ENCODE data around the gene KRAS.

DNA sequence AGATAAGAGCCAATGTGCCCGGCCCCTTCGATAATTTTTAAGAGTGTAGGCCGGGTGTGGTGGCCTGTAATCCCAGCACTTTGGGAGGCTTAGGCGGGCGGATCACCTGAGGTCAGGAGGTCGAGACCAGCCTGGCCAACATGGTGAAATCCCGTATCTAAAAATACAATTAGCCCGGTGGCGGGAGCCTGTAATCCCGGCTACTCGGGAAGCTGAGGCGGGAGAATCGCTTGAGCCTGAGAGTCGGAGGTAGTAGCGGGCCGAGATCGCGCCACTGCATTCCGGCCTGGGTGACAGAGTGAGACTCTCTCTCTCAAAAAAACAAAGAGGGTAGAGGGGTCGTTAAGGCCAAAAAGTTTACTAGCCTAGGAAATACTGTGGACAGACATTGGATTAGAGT lies 2.6 kb downstream of the KRAS start:
- TF ChIP-seq, protein P1, sequence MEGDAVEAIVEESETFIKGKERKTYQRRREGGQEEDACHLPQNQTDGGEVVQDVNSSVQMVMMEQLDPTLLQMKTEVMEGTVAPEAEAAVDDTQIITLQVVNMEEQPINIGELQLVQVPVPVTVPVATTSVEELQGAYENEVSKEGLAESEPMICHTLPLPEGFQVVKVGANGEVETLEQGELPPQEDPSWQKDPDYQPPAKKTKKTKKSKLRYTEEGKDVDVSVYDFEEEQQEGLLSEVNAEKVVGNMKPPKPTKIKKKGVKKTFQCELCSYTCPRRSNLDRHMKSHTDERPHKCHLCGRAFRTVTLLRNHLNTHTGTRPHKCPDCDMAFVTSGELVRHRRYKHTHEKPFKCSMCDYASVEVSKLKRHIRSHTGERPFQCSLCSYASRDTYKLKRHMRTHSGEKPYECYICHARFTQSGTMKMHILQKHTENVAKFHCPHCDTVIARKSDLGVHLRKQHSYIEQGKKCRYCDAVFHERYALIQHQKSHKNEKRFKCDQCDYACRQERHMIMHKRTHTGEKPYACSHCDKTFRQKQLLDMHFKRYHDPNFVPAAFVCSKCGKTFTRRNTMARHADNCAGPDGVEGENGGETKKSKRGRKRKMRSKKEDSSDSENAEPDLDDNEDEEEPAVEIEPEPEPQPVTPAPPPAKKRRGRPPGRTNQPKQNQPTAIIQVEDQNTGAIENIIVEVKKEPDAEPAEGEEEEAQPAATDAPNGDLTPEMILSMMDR (conservative IDR thresholded peaks at IDR 0.05; ENCODE audit: low read depth, low read length): no peak
- no peak for TF ChIP-seq EZH2 (IDR thresholded peaks at IDR 0.05; ENCODE audit: low read length, unreplicated experiment)

Data from PC-3 (cell line).